NCI-H2029 treated with DMSO at 0.1 percent for 48 hours (cell line): Measurements from ENCODE around the gene MEMO1.

ENCODE experiments used
- DNase-seq: peaks from one replicate; lab custom pipeline; 2025; lab: John Stamatoyannopoulos, UW

MEMO1 gene

GRCh38 chr2:31823558-31823957 is 187.2 kb downstream of the MEMO1 start:
- DNase-seq = no peak

GRCh38 chr2:31822587-31822986 is 188.2 kb downstream of the MEMO1 start:
- DNase-seq = no peak
